ENCODE measurements around the gene RPN1. TPM values are rescaled to one million over a fixed set of nuclear protein-coding genes. Genes with fewer than 3 reads are reported as not detected.

Gene RPN1
- total and polyA plus RNA-seq, 2 of the 13 experiments (the other 11 are each of a cell fraction or from before 2014, with no cell fraction given) = 290 to 342 TPM

DNA sequence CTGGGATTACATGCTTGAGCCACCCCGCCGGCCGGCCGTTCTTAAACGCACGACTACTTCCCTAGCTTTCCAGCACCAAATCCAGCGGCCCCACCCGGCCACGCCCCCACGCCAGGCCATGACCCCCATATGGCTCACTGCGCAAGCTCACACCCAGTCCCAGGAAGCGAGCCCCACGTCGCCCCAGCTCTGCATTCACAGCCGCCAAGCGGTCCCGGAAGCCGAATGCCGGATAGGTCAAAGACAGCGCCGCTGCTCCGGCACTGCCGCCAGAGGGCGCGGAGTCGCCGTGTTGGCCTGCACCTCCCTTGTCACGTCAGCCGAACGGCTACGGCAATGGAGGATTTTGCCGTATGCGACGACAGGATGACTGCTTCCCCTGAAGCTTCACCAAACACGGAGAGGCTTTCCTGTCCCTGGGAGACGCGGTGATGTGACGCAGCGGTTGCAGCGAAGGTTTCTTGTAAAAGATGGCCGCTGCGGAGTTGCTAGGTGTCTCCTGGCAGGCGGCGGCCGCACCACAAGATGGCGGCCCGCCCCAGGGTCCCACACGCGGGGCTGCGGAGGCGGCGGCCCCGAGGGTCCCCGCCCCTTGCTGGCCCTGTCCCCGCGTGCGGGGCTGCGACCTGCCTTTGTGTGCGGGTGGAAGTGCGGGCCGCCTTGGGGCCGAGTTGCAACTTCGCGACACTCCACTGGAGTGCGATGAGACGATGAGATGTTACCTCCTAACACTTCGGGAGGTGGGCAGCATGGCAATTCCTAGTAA, 30.2 kb upstream of the RPN1 start (continued):
- TF ChIP-seq, protein P1, sequence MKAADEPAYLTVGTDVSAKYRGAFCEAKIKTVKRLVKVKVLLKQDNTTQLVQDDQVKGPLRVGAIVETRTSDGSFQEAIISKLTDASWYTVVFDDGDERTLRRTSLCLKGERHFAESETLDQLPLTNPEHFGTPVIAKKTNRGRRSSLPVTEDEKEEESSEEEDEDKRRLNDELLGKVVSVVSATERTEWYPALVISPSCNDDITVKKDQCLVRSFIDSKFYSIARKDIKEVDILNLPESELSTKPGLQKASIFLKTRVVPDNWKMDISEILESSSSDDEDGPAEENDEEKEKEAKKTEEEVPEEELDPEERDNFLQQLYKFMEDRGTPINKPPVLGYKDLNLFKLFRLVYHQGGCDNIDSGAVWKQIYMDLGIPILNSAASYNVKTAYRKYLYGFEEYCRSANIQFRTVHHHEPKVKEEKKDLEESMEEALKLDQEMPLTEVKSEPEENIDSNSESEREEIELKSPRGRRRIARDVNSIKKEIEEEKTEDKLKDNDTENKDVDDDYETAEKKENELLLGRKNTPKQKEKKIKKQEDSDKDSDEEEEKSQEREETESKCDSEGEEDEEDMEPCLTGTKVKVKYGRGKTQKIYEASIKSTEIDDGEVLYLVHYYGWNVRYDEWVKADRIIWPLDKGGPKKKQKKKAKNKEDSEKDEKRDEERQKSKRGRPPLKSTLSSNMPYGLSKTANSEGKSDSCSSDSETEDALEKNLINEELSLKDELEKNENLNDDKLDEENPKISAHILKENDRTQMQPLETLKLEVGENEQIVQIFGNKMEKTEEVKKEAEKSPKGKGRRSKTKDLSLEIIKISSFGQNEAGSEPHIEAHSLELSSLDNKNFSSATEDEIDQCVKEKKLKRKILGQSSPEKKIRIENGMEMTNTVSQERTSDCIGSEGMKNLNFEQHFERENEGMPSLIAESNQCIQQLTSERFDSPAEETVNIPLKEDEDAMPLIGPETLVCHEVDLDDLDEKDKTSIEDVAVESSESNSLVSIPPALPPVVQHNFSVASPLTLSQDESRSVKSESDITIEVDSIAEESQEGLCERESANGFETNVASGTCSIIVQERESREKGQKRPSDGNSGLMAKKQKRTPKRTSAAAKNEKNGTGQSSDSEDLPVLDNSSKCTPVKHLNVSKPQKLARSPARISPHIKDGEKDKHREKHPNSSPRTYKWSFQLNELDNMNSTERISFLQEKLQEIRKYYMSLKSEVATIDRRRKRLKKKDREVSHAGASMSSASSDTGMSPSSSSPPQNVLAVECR (CRISPR knock-in tag; IDR thresholded peaks at IDR 0.05; ENCODE audit: borderline replicate concordance) = peak; percentile 97
- TF ChIP-seq ARHGAP35 (CRISPR knock-in tag; IDR thresholded peaks at IDR 0.05; ENCODE audit: borderline replicate concordance) (peak; percentile 62; the same call in 1 of the 2 replicates), ZNF703 (CRISPR knock-in tag; IDR thresholded peaks at IDR 0.05; ENCODE audit: borderline replicate concordance) (peak; percentile 47; the same call in 1 of the 2 replicates), ZNF24 (IDR thresholded peaks at IDR 0.05) (no peak), NAIF1 (CRISPR knock-in tag; IDR thresholded peaks at IDR 0.05; ENCODE audit: borderline replicate concordance) (peak; percentile 76), ZNF737 (CRISPR knock-in tag; IDR thresholded peaks at IDR 0.05; ENCODE audit: borderline replicate concordance) (no peak), ZNF501 (CRISPR knock-in tag; IDR thresholded peaks at IDR 0.05) (peak; percentile 100), ZBTB38 (CRISPR knock-in tag; IDR thresholded peaks at IDR 0.05) (peak; percentile 97), NRL (CRISPR knock-in tag; IDR thresholded peaks at IDR 0.05; ENCODE audit: borderline replicate concordance) (peak; percentile 94), STAT5B (CRISPR knock-in tag; IDR thresholded peaks at IDR 0.05) (no peak), ADNP (CRISPR knock-in tag; IDR thresholded peaks at IDR 0.05) (no peak), ZNF446 (CRISPR knock-in tag; IDR thresholded peaks at IDR 0.05) (no peak), ZSCAN29 (CRISPR knock-in tag; conservative IDR thresholded peaks at IDR 0.05) (0 out of 2 replicates have a peak, but pooled peaks have one; percentile 79), ZNF879 (CRISPR knock-in tag; IDR thresholded peaks at IDR 0.05) (no peak; the same call in 1 of the 2 replicates)
- TF ChIP-seq, protein P2, sequence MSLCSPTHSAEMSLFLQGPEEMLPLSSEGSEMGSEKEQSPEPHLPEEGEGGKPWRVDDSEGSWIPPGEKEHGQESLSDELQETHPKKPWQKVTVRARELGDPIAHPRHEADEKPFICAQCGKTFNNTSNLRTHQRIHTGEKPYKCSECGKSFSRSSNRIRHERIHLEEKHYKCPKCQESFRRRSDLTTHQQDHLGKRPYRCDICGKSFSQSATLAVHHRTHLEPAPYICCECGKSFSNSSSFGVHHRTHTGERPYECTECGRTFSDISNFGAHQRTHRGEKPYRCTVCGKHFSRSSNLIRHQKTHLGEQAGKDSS (CRISPR knock-in tag; IDR thresholded peaks at IDR 0.05; ENCODE audit: borderline replicate concordance, low read depth) = peak; percentile 97
- TF ChIP-seq, protein P3, sequence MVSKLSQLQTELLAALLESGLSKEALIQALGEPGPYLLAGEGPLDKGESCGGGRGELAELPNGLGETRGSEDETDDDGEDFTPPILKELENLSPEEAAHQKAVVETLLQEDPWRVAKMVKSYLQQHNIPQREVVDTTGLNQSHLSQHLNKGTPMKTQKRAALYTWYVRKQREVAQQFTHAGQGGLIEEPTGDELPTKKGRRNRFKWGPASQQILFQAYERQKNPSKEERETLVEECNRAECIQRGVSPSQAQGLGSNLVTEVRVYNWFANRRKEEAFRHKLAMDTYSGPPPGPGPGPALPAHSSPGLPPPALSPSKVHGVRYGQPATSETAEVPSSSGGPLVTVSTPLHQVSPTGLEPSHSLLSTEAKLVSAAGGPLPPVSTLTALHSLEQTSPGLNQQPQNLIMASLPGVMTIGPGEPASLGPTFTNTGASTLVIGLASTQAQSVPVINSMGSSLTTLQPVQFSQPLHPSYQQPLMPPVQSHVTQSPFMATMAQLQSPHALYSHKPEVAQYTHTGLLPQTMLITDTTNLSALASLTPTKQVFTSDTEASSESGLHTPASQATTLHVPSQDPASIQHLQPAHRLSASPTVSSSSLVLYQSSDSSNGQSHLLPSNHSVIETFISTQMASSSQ (IDR thresholded peaks at IDR 0.05; ENCODE audit: low read depth) = no peak
- TF ChIP-seq, protein P3 (CRISPR knock-in tag; IDR thresholded peaks at IDR 0.05; ENCODE audit: borderline replicate concordance) = peak; percentile 79; the same call in 1 of the 2 replicates
- TF ChIP-seq, protein P4, sequence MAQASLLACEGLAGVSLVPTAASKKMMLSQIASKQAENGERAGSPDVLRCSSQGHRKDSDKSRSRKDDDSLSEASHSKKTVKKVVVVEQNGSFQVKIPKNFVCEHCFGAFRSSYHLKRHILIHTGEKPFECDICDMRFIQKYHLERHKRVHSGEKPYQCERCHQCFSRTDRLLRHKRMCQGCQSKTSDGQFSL (CRISPR knock-in tag; IDR thresholded peaks at IDR 0.05) = no peak
- TF ChIP-seq, protein P5, sequence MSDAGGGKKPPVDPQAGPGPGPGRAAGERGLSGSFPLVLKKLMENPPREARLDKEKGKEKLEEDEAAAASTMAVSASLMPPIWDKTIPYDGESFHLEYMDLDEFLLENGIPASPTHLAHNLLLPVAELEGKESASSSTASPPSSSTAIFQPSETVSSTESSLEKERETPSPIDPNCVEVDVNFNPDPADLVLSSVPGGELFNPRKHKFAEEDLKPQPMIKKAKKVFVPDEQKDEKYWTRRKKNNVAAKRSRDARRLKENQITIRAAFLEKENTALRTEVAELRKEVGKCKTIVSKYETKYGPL (CRISPR knock-in tag; IDR thresholded peaks at IDR 0.05) = no peak

Data from HepG2 (cell line).